Measurements from ENCODE around the gene WDR70.
"Not testable (repeated sequence)": the region's sequence is repeated elsewhere in the genome, so short reads cannot be mapped to it uniquely, and the experiment has no call there.

The WDR70 gene

DNA sequence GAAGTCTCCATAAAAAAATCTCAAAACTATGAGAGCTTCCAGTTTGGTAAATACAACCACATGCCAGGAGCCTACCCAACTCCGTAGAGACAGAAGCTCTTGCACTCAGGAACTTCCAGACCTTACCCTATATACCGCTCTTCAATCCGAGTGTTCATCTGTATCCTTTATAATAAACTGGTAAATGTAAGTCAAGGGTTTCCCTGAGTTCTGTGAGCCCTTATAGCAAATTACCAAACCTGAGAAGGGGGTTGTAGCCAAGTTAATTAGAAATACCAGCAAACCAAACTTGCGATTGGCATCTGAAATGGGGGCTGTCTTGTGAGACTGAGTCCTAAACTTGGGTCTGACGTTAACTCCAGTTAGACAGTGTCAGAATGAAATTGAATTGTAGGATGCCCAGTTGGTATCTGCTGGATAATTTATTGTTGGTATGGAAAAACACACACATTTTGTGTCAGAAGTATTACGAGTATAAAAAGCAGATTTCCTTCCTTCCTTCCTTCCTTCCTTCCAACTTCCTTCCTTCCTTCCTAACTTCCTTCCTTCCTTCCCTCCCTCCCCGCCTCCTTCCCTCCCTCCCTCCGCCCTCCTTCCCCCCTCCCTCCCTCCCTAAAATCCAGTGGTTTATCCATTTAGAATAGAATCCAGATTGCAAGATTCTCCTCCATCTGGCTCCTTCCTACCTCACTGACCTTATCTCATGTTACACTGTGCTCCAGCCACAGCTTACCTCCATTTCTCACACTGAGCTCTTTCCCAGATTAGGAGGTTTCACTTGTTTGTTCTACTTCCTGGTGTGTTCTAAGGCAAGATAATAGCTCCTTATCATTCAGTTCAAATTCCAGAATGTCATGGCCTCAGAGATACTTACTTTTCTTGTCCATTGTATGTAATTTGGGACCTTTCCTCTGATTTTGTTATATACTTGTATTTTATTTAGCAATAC lies 196.7 kb downstream of the WDR70 start:
- DNase-seq: no peak

DNA sequence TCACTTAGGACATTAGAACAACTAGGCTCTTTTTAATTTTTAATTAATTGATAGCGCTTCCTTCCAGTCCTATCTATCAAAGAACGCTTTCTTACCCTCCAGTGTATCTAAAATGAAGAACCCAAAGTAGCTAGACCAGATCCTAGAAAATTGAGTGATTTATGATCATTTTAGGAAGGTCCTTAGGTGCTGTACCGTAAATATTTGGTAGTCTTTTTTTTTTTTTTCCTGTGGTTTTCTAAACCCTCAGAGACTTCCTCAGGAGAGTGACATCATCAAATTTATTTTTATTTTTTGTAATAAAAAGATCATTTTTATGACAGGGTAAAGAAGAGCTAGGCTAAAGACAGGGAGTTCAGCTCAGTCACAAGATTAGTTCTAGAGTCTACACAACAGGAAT lies 197.4 kb downstream of the WDR70 start:
- no peak for DNase-seq

DNA sequence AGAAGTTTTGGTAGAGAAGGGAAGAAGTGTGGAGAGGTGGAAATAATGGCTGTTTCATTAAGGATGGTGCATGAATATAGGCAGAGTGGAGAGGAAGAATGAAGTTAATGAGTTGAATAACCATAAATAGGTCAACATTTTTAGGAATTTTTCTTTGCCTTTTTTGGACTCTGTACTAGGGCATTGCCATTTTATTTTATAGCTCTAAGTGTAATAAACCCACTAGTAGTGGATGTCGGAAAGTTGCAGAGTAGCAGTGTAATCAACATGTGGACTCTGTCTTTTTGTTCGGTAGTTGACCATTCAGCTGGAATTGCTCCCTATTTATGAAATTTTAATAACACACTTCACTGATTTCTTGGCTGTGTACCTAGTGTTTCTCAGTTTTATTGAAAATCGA lies 199.1 kb downstream of the WDR70 start:
- no peak for DNase-seq

DNA sequence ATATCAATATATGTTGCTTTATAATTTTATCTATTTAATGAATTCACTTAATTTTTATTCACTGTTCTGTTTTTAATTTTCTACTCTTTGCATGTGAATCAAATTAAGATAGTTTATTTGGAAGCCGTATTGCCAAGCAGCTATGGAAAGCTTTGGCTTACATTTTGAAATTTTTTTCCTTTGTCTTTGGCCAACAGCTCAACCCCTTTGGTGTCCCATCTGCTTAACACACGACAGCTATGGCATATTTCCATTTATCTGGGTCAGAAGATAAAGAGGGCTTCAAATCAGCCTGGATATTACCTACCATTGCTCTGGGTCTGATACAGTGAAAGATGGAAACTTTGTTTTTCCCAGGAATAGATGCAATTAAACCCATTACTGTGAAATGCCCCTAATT lies 201.0 kb downstream of the WDR70 start:
- DNase-seq: no peak

DNA sequence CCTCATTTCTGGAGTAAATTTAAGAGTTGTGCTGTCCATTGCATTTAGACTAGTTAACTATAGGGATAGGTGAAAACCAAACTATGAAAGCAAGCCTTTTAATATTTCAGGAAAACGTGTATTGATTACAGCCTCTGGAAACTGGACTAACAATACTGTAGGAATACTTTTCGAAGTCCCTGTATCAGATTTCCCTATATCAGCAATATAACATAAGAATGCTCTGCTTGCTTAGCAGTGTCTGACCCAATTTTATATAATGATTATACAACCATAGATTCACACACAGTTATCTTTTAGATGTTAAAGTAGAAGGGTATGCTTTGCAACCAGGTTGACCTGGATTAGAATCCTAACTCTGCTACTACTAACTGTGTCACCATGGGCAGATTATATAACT lies 203.1 kb downstream of the WDR70 start:
- DNase-seq: no peak

DNA sequence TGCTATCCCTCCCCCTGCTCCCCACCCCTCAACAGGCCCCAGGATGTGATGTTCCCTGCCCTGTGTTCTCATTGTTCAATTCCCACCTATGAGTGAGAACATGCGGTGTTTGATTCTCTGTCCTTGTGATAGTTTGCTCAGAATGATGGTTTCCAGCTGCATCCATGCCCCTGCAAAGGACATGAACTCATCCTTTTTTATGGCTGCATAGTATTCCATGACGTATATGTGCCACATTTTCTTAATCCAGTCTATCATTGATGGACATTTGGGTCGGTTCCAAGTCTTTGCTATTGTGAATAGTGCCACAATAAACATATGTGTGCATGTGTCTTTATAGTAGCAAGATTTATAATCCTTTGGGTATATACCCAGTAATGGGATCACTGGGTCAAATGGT lies 214.2 kb downstream of the WDR70 start:
- DNase-seq: not testable (repeated sequence)

DNA sequence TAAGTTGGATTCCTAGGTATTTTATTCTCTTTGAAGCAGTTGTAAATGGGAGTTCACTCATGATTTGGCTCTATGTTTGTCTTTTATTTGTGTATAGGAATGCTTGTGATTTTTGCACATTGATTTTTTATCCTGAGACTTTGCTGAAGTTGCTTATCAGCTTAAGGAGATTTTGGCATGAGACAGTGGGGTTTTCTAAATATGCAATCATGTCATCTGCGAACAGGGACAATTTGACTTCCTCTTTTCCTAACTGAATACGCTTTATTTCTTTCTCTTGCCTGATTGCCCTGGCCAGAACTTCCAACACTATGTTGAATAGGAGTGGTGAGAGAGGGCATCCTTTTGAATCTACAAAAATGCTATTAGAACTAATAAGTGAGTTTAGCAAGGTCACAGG lies 215.7 kb downstream of the WDR70 start:
- not testable (repeated sequence) for DNase-seq

DNA sequence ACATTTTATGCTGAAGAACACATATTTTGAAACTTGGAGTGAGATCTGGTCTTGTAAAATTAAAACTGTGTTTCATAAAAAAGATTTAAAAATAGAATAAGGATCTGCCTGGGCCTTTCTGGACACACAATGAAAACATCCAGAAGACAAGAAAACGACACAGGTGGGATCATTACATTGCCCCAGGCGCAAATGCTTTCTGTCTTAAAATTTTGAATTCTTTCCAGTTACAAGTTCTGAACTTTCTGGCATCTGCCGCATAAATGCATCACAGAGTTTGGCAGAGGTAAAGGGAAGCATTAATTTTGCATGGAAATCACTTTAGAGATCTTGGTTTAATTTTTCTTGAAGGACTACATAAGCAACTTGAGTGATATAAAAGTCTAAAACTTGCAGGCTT lies 219.6 kb downstream of the WDR70 start:
- DNase-seq: no peak

DNA sequence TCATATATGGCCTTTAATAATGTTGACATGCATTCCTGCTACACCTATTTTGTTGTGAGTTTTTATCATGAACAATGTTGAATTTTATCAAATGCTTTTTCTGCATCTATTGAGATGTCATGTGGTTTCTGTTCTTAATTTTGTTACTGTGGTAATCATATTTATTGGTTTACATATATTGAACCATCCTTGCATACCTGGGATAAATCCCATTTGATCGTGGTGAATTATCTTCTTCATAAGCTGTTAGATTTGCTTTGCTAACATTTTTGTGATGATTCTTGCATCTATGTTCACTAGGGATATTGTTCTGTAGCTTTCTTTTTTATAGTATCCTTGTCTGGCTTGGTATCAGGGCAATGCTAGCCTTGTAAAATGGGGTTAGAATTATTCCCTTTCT lies 222.0 kb downstream of the WDR70 start:
- no peak for DNase-seq

DNA sequence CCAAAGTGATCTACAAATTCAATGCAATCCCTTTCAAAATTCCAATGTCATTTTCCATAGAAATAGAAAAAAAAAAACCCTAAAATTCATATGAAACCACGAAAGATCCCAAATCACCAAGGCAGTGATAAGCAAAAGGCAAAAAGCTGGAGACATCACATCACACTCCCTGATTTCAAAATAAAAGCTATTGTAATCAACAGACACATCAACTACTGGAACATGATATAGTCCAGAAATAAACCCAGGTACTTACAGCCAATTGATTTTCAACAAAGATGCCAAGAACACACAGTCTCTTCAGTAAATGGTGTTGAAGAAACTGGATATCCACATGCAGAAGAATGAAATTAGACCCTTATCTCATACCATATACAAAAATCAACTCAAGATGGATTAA lies 224.0 kb downstream of the WDR70 start:
- no peak for DNase-seq

DNA sequence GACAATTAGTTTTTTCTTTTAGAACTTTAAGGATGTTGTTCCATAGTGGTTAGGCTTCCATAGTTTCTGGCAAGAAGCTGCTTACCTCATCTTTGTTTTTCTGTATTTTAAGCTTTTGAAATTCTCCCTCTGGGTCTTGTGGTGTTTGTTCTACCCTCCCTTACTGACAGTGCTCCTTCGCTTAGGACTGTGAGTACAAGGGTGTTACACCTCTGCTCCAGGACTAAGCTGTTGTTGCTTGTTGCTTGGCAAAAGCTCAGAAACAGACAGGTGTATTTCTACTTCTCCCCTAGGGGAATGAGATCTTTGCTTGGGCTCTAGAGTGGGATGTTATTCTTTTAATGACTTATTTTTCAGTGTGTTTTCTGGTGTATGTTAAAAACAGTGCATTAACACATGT lies 225.2 kb downstream of the WDR70 start:
- no peak for DNase-seq

DNA sequence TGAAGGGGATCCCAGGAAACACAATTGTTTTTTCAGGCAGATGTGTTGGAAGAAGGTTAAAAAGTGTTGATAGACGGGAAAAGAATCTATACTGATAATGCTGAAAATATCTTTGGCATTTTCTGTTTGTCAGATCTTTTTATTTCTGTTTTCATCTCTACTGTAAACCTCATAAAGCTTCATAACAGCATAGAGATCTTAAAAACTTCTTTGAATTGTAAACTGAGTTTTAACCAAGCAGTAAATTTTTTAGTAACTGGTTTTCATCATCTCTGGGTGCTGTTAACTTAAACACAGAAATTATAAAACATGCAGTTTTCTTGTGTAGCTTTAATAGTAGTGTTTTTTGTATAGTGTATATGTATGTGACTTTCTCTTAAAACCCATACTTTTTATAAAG lies 227.0 kb downstream of the WDR70 start:
- no peak for DNase-seq

DNA sequence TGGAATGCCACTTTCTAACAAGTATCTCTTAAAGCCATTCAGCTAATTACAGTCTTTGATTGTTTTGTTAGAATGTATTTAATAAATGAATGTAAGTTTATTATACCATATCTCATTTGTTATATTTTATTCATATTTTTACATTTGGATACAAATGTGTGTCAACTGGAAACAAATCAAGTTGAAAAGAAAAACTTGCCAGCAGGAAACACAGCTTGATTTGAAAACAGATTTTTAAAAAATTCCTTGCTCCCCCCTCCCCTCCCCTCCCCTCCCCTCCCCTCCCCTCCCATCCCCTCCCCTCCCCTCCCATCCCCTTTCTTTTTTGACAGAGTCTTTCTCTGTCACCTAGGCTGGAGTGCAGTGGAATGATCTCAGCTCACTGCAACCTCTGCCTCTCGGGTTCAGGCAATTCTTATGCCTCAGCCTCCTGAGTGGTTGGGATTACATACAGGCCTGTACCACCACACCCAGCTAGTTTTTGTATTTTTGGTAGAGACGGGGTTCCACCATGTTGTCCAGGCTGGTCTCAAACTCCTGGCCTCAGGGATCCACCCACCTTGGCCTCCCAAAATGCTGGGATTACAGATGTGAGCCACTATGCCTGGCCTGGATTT lies 227.6 kb downstream of the WDR70 start:
- DNase-seq: no peak

DNA sequence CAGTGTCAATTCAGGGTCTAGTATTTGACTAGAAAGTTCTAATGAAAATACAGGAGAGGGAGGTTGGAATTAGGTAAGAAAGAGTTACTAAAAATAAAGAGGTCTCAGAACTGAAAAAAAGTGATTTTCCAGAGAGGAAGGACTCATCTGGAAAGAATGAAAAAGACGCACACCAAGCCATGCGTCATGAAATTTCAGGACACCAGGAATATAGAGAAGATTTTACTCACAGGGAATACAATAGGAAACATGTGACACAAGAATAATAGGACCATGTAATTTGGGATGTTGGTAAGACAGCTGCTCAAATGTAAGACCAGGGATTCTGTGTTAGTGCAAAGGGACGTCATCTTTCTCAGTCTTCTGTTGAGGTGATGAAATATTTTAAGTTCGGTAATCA lies 236.1 kb downstream of the WDR70 start:
- DNase-seq: no peak

DNA sequence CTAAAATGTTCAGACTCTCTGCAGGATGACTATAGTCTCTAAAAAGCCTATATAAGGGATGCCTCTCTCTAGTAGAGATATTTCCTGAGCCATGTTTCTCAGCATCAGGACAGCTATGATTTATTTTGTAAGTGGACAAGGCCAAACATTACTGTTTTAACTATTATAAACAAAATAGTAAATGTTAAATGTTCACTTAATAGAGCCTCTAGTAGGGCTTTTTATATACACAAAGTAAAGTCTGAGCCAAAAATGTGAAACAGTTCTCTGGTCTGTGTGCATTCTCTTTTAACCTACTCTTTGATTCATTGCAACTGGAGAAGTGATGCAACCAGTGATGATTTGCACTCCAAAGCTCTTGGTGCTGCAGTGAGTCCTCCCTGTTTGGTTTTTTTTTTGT lies 240.2 kb downstream of the WDR70 start:
- DNase-seq: no peak

DNA sequence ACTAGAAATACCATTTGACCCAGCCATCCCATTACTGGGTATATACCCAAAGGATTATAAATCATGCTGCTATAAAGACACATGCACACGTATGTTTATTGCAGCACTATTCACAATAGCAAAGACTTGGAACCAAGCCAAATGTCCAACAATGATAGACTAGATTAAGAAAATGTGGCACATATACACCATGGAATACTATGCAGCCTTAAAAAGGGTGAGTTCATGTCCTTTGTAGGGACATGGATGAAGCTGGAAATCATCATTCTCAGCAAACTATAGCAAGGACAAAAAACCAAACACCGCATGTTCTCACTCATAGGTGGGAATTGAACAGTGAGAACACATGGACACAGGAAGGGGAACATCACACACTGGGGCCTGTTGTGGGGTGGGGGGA lies 243.2 kb downstream of the WDR70 start:
- DNase-seq: not testable (repeated sequence)

DNA sequence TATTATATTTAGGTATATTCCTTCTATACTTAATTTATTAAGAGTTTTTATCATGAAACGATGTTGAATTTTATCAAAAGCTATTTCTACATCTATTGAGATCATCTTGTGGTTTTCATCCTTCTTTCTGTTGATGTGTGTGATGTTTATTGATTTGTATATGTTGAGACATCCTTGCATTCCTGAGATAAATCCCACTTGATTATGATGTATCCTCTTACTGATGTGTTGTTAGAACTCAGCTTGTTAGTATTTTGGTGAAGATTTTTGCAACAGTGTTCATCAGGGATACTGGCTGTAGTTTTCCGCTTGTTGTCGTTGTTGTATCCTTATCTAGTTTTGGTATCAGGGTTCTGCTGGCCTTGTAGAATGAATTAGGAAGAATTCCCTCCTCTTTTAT lies 247.1 kb downstream of the WDR70 start:
- no peak for DNase-seq

DNA sequence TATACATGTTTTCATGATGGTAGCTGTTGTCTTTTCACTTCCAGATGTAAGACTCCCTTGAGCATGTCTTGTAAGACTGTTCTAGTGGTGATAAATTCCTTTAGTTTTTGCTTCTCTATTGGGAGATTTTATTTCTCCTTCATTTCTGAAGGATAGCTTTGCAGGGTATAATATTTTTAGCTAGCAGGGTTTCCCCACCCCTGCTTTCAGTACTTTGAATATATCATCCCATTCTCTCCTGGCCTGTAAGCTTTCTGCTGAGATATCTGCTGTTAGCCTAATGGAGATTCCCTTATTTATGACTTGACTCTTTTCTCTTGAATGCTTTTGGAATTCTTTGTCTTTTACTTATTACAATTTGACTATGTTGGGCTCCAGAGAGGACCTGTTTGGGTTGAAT lies 249.8 kb downstream of the WDR70 start:
- no peak for DNase-seq

DNA sequence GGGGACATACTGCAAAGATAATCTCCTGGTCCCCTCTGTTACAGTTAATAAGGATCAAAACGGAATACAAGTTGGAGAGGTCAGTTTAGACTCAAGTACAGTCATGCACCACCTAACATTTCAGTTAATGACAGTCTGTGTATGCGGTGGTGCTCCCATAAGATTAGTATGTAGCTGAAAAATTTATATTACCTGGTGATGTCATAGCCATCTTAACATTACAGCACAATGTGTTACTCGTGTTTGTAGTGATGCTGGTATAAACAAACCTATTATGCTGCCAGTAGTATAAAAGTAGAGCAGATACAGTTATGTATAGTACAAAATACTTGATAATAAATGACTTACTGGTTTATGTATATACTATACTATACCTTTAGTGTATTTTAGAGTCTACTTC lies 252.8 kb downstream of the WDR70 start:
- no peak for DNase-seq

DNA sequence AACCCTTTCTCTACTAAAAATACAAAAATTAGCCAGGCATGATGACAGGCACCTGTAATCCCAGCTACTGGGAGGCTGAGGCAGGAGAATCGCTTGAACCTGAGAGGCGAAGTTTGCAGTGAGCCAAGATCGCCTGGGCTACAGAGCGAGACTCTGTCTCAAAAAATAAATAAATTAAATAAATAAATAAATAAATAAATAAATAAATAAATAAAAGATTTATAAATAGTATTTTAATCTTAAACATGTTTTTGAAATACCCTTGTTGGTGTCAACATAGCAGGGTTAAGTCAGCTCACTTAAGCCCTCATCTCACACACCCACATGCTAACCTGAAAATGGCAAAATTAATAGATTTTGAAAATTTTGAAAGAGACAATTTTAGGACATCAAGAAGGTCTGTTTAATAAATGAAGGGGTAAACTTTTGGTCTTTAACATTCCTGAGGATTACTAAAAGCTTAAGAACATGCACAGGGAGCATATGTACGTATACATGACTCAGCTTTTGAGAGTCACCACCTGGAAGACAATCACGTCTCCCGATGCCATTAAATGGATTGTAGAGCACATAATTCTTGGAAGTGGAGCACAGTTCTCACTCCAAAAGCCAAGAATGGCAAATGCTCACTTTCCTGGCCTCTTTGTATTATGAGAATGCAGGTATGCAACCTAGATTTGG lies 258.2 kb downstream of the WDR70 start:
- DNase-seq: no peak

DNA sequence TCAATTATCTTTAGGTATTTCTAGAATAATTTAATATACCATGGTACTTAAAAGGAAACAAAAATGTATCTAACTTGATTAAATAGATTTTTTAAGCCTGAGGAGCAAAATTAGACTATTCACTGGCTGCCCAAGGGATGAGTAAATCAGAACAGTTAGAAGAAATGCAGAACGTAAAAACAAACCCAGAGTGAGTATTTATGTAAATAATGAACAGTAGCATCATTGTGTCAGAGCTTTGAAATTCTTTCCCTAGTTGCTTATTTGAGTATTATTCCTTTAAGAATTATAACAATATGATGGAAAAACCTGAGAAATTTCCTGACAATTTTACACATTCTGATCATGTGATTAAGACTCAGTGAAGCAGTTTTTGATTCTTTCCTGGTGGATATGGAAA lies 259.8 kb downstream of the WDR70 start:
- no peak for DNase-seq

DNA sequence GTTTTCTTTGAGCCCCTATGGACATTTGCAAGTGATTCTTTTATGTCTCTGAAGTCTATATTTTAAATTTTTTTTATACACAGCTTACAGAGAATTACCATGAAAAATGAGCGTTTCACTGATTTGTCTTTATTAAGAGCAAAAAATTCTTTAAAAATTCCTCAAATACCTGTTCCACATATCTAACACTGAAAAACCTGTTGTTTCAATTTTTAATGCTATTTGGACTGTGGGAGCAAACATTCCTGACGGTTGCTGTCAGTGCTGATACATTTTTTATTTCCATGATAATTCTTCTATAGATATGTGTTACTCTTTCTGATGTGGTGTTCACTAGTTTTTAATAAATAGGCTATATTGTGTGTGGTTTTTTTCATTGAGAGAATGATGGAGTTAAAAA lies 261.0 kb downstream of the WDR70 start:
- no peak for DNase-seq

DNA sequence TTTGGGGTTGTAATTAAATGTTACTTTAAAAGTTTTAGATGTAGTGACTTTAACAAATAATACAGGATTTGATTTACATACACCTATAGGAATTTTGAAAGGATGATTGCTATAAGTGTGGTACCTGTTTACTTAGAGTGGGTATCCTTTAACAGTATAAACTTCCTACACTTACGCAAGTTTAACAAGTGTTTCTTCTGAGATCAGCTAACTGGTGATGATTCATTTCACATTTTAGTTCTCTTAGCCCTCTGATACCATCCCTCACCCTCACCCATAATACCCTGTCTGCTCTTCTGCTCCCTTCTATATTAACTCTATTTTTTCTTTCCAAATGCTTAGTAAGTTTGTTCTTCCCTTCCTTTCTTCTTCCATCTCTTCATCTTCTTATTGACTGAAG lies 262.8 kb downstream of the WDR70 start:
- no peak for DNase-seq

DNA sequence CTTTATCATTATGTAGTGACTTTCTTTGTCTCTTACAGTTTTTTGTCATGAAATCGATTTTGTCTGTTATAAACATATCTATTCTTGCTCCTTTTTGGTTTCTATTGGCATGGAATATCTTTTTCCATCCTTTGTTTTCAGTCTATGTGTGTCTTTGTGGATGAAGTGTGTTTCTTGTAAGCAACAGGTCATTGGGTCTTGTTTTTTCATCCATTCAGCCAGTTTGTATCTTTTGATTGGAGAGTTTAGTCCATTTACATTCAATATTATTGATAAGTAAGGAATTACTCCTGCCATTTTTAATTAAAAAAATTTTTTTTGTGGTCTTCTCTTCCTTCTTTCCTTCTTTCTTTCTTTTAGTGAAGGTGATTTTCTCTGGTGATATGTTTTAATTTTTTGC lies 266.6 kb downstream of the WDR70 start:
- no peak for DNase-seq
